ENCODE data around the gene OR10X1.

The OR10X1 gene

GRCh38 chr1:158579733-158580132 is at the start of gene OR10X1:
Gene OR10X1 (minus strand): TSS chr1:158579899. CDS start chr1:158579899, 0 bp downstream.
- DNase-seq: no peak

GRCh38 chr1:158613764-158614163 is 34.1 kb upstream of the OR10X1 start:
- no peak for DNase-seq

GRCh38 chr1:158611916-158612315 is 32.2 kb upstream of the OR10X1 start:
- no peak for DNase-seq

GRCh38 chr1:158607296-158607695 is 27.6 kb upstream of the OR10X1 start:
- no peak for DNase-seq

GRCh38 chr1:158604968-158605367 is 25.3 kb upstream of the OR10X1 start, which contains the start of gene OR10Z1:
Gene OR10Z1 (plus strand): TSS chr1:158605268. CDS start chr1:158606439, 1,171 bp downstream.
- no peak for DNase-seq

GRCh38 chr1:158600735-158601134 is 21.0 kb upstream of the OR10X1 start:
- DNase-seq: no peak

GRCh38 chr1:158586942-158587341 is 7.2 kb upstream of the OR10X1 start:
- no peak for DNase-seq

- DNase-seq: no peak
These were observed 4.3 kb upstream of the OR10X1 start for GRCh38 chr1:158583962-158584361.

- no peak for DNase-seq
These were observed 2.1 kb downstream of the OR10X1 start for GRCh38 chr1:158577561-158577960.

- no peak for DNase-seq
These were observed 7.5 kb downstream of the OR10X1 start for GRCh38 chr1:158572226-158572625.

- no peak for DNase-seq
These were observed 9.2 kb downstream of the OR10X1 start, which contains the start of gene OR6P1 for GRCh38 chr1:158570480-158570879. Gene OR6P1 (minus strand): TSS chr1:158570580. CDS start chr1:158563604, 6,976 bp downstream.

- DNase-seq: no peak
These were observed 15.1 kb downstream of the OR10X1 start for GRCh38 chr1:158564608-158565007.

GRCh38 chr1:158563853-158564252 is 15.8 kb downstream of the OR10X1 start:
- DNase-seq: no peak

- DNase-seq: no peak
These were observed 20.0 kb downstream of the OR10X1 start for GRCh38 chr1:158559696-158560095.

GRCh38 chr1:158554352-158554751 is 25.3 kb downstream of the OR10X1 start, which contains the start of gene OR6Y1:
Gene OR6Y1 (minus strand): TSS chr1:158554405. CDS start chr1:158548105, 6,300 bp downstream.
- no peak for DNase-seq

- no peak for DNase-seq
These were observed 27.4 kb downstream of the OR10X1 start for GRCh38 chr1:158552296-158552695.

- no peak for DNase-seq
These were observed 32.2 kb downstream of the OR10X1 start for GRCh38 chr1:158547533-158547932.

- no peak for DNase-seq
These were observed 42.1 kb downstream of the OR10X1 start for GRCh38 chr1:158537609-158538008.

- no peak for DNase-seq
These were observed 45.2 kb downstream of the OR10X1 start for GRCh38 chr1:158534496-158534895.
